DOHH2 (cell line): ENCODE measurements around the gene YDJC.

Experiments used
- H3F3A ChIP-seq: fragments of 200-600 bp; sonication (generic), shearing (Covaris generic); 2 replicates; pipeline ENCODE4 v1.6.0; 2016; ENCODE audit warnings: antibody characterized with exemption, mild to moderate bottlenecking; ENCODE audit not compliant: control insufficient read depth, insufficient read depth
- H3K27ac ChIP-seq: fragments of 200-600 bp; sonication (generic); 2 replicates; pipeline ENCODE4 v1.5.1; 2014; ENCODE audit warnings: low read depth, mild to moderate bottlenecking, low read length, moderate library complexity
- H3K27me3 ChIP-seq: fragments of 200-600 bp; sonication (generic); 2 replicates; pipeline ENCODE4 v1.6.1; 2014; ENCODE audit warnings: mild to moderate bottlenecking, low read length, mixed read lengths; ENCODE audit not compliant: control insufficient read depth
- H3K36me3 ChIP-seq: fragments of 200-600 bp; sonication (generic); 2 replicates; pipeline ENCODE4 v1.6.1; 2014; ENCODE audit warnings: mild to moderate bottlenecking, low read length, moderate library complexity, mixed read lengths; ENCODE audit not compliant: control insufficient read depth
- H3K4me1 ChIP-seq: fragments of 200-600 bp; sonication (generic); 2 replicates; pipeline ENCODE4 v1.6.1; 2014; ENCODE audit warnings: mild to moderate bottlenecking, low read length, mixed read lengths; ENCODE audit not compliant: control insufficient read depth
- H3K4me2 ChIP-seq: fragments of 200-600 bp; sonication (generic); 2 replicates; pipeline ENCODE4 v1.6.0; 2014; ENCODE audit warnings: mild to moderate bottlenecking, low read length, moderate library complexity
- H3K4me3 ChIP-seq: fragments of 200-600 bp; sonication (generic); 2 replicates; pipeline ENCODE4 v1.5.1; 2014; ENCODE audit warnings: mild to moderate bottlenecking, low read length, mixed read lengths
- H3K79me2 ChIP-seq: fragments of 200-600 bp; sonication (generic); 2 replicates; pipeline ENCODE4 v1.6.1; 2014; ENCODE audit warnings: mild to moderate bottlenecking, low read length, mixed read lengths; ENCODE audit not compliant: control insufficient read depth
- H3K9me2 ChIP-seq: fragments of 200-600 bp; sonication (generic); replicated peaks from 2 replicates; pipeline ENCODE4 v1.6.1; 2014; ENCODE audit warnings: mild to moderate bottlenecking, low read length, mixed read lengths; ENCODE audit not compliant: control insufficient read depth
- H3K9me3 ChIP-seq: fragments of 200-600 bp; sonication (generic); 2 replicates; pipeline ENCODE4 v1.6.1; 2014; ENCODE audit warnings: antibody characterized with exemption, low read length, mixed read lengths; ENCODE audit not compliant: control insufficient read depth, insufficient read depth
- H4K20me1 ChIP-seq: fragments of 200-600 bp; sonication (generic); 2 replicates; pipeline ENCODE4 v1.6.0; 2014; ENCODE audit warnings: low read depth, mild to moderate bottlenecking, antibody characterized with exemption, low read length, moderate library complexity; ENCODE audit not compliant: control insufficient read depth, insufficient read depth
- EZH2phosphoT487 ChIP-seq: fragments of 200-600 bp; sonication (generic); IDR thresholded peaks from 2 replicates; pipeline ENCODE4 v1.6.1; 2017; ENCODE audit warnings: borderline replicate concordance, mild to moderate bottlenecking, antibody characterized with exemption, low read length, moderate library complexity, mixed read lengths
- TF ChIP-seq, protein P1 (sequence below): fragments of 200-600 bp; sonication (generic); IDR thresholded peaks from one replicate; pipeline ENCODE4 v1.5.1; 2014; ENCODE audit warnings: antibody characterized with exemption, mild to moderate bottlenecking, low read depth, low read length; ENCODE audit not compliant: poor library complexity, severe bottlenecking

YDJC gene

GRCh38 chr22:21579474-21579851 is 50.4 kb downstream of the YDJC start:
- peaks cover 30% of the 10 kb centered on the region for H4K20me1 ChIP-seq

More at GRCh38 chr22:21579474-21579851, 50.4 kb downstream of the YDJC start:
- no peak overlapping the region for H3K4me2 ChIP-seq
- peaks cover 26% of the 10 kb centered on the region for H3K36me3 ChIP-seq
- peaks cover 14% of the 10 kb centered on the region for H3K4me1 ChIP-seq
- H3K27me3 ChIP-seq: no peaks in the 10 kb centered on the region
- peaks cover 100% of the 10 kb centered on the region for H3K79me2 ChIP-seq
- H3F3A ChIP-seq: no peaks in the 10 kb centered on the region; the same call in 1 of the 2 replicates
- no peaks in the 10 kb centered on the region for H3K9me3 ChIP-seq
- H3K9me2 ChIP-seq: no peaks in the 10 kb centered on the region
- no peak overlapping the region for H3K27ac ChIP-seq
- TF ChIP-seq, protein P1, sequence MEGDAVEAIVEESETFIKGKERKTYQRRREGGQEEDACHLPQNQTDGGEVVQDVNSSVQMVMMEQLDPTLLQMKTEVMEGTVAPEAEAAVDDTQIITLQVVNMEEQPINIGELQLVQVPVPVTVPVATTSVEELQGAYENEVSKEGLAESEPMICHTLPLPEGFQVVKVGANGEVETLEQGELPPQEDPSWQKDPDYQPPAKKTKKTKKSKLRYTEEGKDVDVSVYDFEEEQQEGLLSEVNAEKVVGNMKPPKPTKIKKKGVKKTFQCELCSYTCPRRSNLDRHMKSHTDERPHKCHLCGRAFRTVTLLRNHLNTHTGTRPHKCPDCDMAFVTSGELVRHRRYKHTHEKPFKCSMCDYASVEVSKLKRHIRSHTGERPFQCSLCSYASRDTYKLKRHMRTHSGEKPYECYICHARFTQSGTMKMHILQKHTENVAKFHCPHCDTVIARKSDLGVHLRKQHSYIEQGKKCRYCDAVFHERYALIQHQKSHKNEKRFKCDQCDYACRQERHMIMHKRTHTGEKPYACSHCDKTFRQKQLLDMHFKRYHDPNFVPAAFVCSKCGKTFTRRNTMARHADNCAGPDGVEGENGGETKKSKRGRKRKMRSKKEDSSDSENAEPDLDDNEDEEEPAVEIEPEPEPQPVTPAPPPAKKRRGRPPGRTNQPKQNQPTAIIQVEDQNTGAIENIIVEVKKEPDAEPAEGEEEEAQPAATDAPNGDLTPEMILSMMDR: no peak
- TF ChIP-seq EZH2phosphoT487: no peak
- H3K4me3 ChIP-seq: no peak overlapping the region
